ENCODE results near the gene ZBTB7C.

- TF ChIP-seq CTCF (optimal IDR thresholded peaks at IDR 0.05 in 1 of 3, IDR thresholded peaks at IDR 0.05 in 1 of 3, conservative IDR thresholded peaks at IDR 0.05 in 1 of 3; ENCODE audit: extremely low read depth in 1 of 3, insufficient read depth in 2 of 3, low read length in 3 of 3) (no peak), EZH2 (IDR thresholded peaks at IDR 0.05; ENCODE audit: low read length) (no peak)
Measured at GRCh38 chr18:48179001-48179400, 230.2 kb downstream of the ZBTB7C start.
